OCI-LY1 (cell line): ENCODE data around the gene ALCAM.

Source experiments
- H2AFZ ChIP-seq: fragments of 200-600 bp; sonication (generic), shearing (Covaris generic); 2 replicates; pipeline ENCODE4 v1.6.0; 2014; ENCODE audit warnings: antibody characterized with exemption, mild to moderate bottlenecking, low read length
- H3F3A ChIP-seq: fragments of 200-600 bp; sonication (generic), shearing (Covaris generic); 2 replicates; pipeline ENCODE4 v1.6.0; 2014; ENCODE audit warnings: mild to moderate bottlenecking, antibody characterized with exemption, low read length, moderate library complexity; ENCODE audit not compliant: insufficient read depth
- H3K27ac ChIP-seq: fragments of 200-600 bp; sonication (generic); 2 replicates; pipeline ENCODE4 v1.5.1; 2014; ENCODE audit warnings: low read length, mixed run types, mild to moderate bottlenecking, low read depth; ENCODE audit not compliant: poor library complexity, severe bottlenecking
- H3K27me3 ChIP-seq: fragments of 200-600 bp; sonication (generic); 2 replicates; pipeline ENCODE4 v1.6.0; 2014; ENCODE audit warnings: antibody characterized with exemption, mild to moderate bottlenecking, low read length, moderate library complexity; ENCODE audit not compliant: insufficient read depth
- H3K36me3 ChIP-seq: fragments of 200-600 bp; sonication (generic); 2 replicates; pipeline ENCODE4 v1.6.1; 2014; ENCODE audit warnings: mild to moderate bottlenecking, antibody characterized with exemption, low read length, moderate library complexity, mixed read lengths; ENCODE audit not compliant: insufficient read depth
- H3K4me1 ChIP-seq: fragments of 200-600 bp; sonication (generic); 2 replicates; pipeline ENCODE4 v1.5.1; 2014; ENCODE audit warnings: mild to moderate bottlenecking, low read length, moderate library complexity; ENCODE audit not compliant: insufficient read depth, severe bottlenecking
- H3K4me2 ChIP-seq: fragments of 200-600 bp; sonication (generic), shearing (Covaris generic); 2 replicates; pipeline ENCODE4 v1.6.1; 2014; ENCODE audit warnings: low read length
- H3K4me3 ChIP-seq: fragments of 200-600 bp; sonication (generic); 2 replicates; pipeline ENCODE4 v1.5.1; 2014; ENCODE audit warnings: low read length, low read depth, mild to moderate bottlenecking, mixed read lengths; ENCODE audit not compliant: poor library complexity, severe bottlenecking
- H3K79me2 ChIP-seq: fragments of 200-600 bp; shearing (Covaris generic); 2 replicates; pipeline ENCODE4 v1.6.1; 2016; ENCODE audit warnings: mixed run types, low read length, mixed read lengths; ENCODE audit not compliant: insufficient read depth
- H3K9ac ChIP-seq: fragments of 200-600 bp; sonication (generic), shearing (Covaris generic); 2 replicates; pipeline ENCODE4 v1.6.1; 2014; ENCODE audit warnings: mild to moderate bottlenecking, low read length, mixed read lengths
- H3K9me2 ChIP-seq: fragments of 200-600 bp; sonication (generic), shearing (Covaris generic); 2 replicates; pipeline ENCODE4 v1.6.1; 2014; ENCODE audit warnings: low read depth, mild to moderate bottlenecking, low read length, mixed read lengths
- H3K9me3 ChIP-seq: fragments of 200-600 bp; shearing (Covaris generic); 2 replicates; pipeline ENCODE4 v1.6.1; 2014; ENCODE audit warnings: low read length, mixed read lengths
- H4K20me1 ChIP-seq: fragments of 200-600 bp; sonication (generic), shearing (Covaris generic); 2 replicates; pipeline ENCODE4 v1.6.0; 2016; ENCODE audit warnings: mild to moderate bottlenecking, low read length; ENCODE audit not compliant: insufficient read depth
- EZH2 ChIP-seq: fragments of 200-600 bp; sonication (generic), shearing (Covaris generic); IDR thresholded peaks from 2 replicates; pipeline ENCODE4 v1.8.0; 2017; ENCODE audit warnings: borderline replicate concordance, mixed run types, mild to moderate bottlenecking, antibody characterized with exemption, low read length, moderate library complexity, mixed read lengths
- TF ChIP-seq, protein P1 (sequence below): fragments of 200-600 bp; sonication (generic), shearing (Covaris generic); IDR thresholded peaks from 2 replicates; pipeline ENCODE4 v1.5.1; 2017; ENCODE audit warnings: mild to moderate bottlenecking, antibody characterized with exemption, low read length, moderate library complexity, mixed read lengths

The ALCAM gene

DNA sequence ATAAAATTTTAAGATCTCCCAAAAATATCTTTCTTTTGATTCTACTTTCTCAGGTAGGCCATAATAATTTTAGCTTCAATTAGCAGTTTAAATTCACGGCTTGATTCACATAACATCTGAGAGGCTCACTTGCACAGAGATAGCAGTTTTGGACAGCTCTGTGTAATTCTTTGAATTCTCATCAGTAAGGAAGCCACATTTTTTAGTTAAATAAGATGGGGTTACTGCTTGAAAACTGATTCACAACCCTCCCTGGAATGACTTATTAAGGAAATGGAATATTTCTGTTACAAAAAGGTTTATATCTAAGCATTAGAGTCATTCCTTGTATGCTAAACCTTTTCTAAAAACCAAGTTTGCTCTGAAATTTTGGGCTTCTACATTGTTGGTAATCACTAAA lies 212.7 kb downstream of the ALCAM start:
- no peak overlapping the region for H3K4me2 ChIP-seq
- TF ChIP-seq, protein P1, sequence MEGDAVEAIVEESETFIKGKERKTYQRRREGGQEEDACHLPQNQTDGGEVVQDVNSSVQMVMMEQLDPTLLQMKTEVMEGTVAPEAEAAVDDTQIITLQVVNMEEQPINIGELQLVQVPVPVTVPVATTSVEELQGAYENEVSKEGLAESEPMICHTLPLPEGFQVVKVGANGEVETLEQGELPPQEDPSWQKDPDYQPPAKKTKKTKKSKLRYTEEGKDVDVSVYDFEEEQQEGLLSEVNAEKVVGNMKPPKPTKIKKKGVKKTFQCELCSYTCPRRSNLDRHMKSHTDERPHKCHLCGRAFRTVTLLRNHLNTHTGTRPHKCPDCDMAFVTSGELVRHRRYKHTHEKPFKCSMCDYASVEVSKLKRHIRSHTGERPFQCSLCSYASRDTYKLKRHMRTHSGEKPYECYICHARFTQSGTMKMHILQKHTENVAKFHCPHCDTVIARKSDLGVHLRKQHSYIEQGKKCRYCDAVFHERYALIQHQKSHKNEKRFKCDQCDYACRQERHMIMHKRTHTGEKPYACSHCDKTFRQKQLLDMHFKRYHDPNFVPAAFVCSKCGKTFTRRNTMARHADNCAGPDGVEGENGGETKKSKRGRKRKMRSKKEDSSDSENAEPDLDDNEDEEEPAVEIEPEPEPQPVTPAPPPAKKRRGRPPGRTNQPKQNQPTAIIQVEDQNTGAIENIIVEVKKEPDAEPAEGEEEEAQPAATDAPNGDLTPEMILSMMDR = no peak
- TF ChIP-seq EZH2 = no peak
- H3K9me3 ChIP-seq = no peaks in the 10 kb centered on the region

DNA sequence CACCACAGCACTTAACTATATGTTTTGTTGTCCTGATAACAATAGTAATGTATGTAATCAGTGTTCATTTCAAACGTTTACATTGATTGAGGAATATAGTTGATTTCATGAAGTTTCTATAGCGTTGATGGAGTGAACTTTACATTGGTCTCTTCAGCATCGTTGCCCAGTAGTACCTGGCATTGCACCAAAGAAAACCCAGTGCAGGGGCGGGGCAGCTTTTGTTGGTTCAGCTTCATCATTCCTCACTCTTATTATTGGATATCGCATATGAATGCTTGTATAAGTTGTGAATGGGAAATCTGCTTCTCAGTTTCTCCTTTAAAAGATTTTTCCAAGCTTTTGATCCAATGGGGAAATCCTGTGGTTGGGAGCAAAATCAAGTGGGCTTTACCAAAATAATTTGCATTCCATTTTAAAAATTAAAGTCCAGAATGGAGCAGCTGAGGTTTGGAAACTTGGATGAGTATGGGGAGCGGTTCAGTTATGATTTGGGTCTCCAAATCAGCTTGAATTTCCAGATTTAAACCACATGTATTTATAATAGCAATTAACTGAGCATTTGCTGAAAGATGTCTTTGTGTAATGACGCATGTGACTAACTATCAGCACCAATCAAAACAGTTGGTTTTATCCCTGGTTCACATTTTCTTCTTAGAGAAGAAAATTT lies 213.7 kb downstream of the ALCAM start:
- no peaks in the 10 kb centered on the region for H3K79me2 ChIP-seq
- H3K27ac ChIP-seq = no peak overlapping the region
- H3K27me3 ChIP-seq = no peaks in the 10 kb centered on the region
- H3K36me3 ChIP-seq = no peaks in the 10 kb centered on the region; the same call in 1 of the 2 replicates
- H4K20me1 ChIP-seq = no peaks in the 10 kb centered on the region
- no peak overlapping the region for H3K4me3 ChIP-seq
- no peaks in the 10 kb centered on the region for H3F3A ChIP-seq
- H2AFZ ChIP-seq = no peak overlapping the region
- no peaks in the 10 kb centered on the region for H3K4me1 ChIP-seq
- H3K9me3 ChIP-seq = no peaks in the 10 kb centered on the region
- TF ChIP-seq, protein P1 = no peak
- no peak for TF ChIP-seq EZH2
- H3K9me2 ChIP-seq = no peaks in the 10 kb centered on the region
- H3K4me2 ChIP-seq = no peak overlapping the region
- no peak overlapping the region for H3K9ac ChIP-seq

More for the DNA sequence above, 212.7 kb downstream of the ALCAM start:
- Histone ChIP-seq H3K79me2 (no peaks in the 10 kb centered on the region), H2AFZ (no peak overlapping the region), H3K4me1 (no peaks in the 10 kb centered on the region), H3K9me2 (no peaks in the 10 kb centered on the region), H3K36me3 (no peaks in the 10 kb centered on the region; the same call in 1 of the 2 replicates), H3K27ac (no peak overlapping the region), H3K27me3 (no peaks in the 10 kb centered on the region), H3F3A (no peaks in the 10 kb centered on the region), H3K9ac (no peak overlapping the region), H4K20me1 (no peaks in the 10 kb centered on the region), H3K4me3 (no peak overlapping the region)

DNA sequence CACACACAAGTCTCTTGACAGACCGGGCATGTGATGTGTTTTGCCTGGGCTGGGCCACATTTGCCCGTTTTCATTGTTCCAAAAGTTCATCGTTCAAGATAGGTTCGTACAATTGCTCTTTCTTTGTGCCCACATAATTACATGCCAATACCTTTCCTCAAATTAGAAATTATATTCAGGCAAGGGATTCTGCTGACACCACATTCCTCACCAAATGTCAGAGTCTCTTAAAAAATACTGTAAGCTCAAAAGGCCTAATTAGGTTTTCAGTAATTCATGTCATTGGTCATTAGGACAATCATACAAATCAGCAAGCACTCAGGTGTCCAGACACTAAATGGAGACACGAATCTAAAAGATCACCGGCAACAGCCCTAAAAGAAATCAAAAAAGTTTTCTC lies 215.3 kb downstream of the ALCAM start:
- H3K9me3 ChIP-seq = no peaks in the 10 kb centered on the region
- no peak overlapping the region for H3K9ac ChIP-seq
- H3K27me3 ChIP-seq = no peaks in the 10 kb centered on the region
- no peaks in the 10 kb centered on the region for H3F3A ChIP-seq
- no peaks in the 10 kb centered on the region for H3K4me1 ChIP-seq
- no peak overlapping the region for H3K4me2 ChIP-seq
- H2AFZ ChIP-seq = no peak overlapping the region
- no peaks in the 10 kb centered on the region for H3K36me3 ChIP-seq
- TF ChIP-seq, protein P1 = no peak
- TF ChIP-seq EZH2 = no peak
- H3K4me3 ChIP-seq = no peak overlapping the region
- H3K27ac ChIP-seq = no peak overlapping the region
- no peaks in the 10 kb centered on the region for H3K79me2 ChIP-seq
- no peaks in the 10 kb centered on the region for H3K9me2 ChIP-seq
- H4K20me1 ChIP-seq = no peaks in the 10 kb centered on the region
